Breast epithelium (tissue), 3 donors: ENCODE data around the gene NMUR2.

Experiments used
- CTCF ChIP-seq, 3 donors: fragments of 450-650 bp; IDR thresholded peaks; one replicate each; pipeline ENCODE4 v1.5.1; 2016 to 2017; ENCODE audit warnings: antibody characterized with exemption in 3 of 3, mild to moderate bottlenecking in 3 of 3, moderate library complexity in 3 of 3
- POLR2A ChIP-seq: fragments of 450-650 bp; IDR thresholded peaks from one replicate; pipeline ENCODE4 v1.6.1; 2016; ENCODE audit warnings: antibody characterized with exemption, mild to moderate bottlenecking, moderate library complexity
- POLR2AphosphoS5 ChIP-seq, 3 donors: sonication (generic); formaldehyde crosslinking; IDR thresholded peaks; one replicate each; pipeline ENCODE4 v1.6.1; 2017; ENCODE audit warnings: antibody characterized with exemption in 3 of 3

DNA sequence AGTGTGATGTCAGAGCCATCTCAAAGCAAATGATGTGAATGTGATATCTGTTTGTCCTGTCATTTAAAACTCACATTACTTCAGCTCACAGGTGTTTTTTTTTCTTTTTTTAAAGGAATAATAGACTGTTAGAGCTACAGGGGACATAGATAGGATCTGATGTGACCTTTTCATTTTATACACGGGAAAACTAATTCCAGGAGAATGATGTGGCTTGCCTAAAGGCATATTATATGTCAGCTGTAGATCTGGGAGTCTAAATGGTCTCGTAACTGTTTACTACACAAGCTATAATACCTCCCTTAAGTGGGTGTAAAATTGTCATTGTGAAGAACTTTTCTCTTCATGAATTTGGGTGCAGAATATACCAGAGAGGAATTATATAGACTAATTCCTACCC, 2.0 kb downstream of the NMUR2 start:
- no peak for TF ChIP-seq POLR2AphosphoS5 (IDR thresholded peaks at IDR 0.05)
- no peak for TF ChIP-seq CTCF (IDR thresholded peaks at IDR 0.05)
- TF ChIP-seq POLR2A, result no peak
